GM12874 (cell line): Measurements from ENCODE around the gene GJC2.

Source experiments
- TF ChIP-seq, protein P1 (sequence below): IDR thresholded peaks from 2 replicates; pipeline ENCODE4 v1.5.1; 2011; ENCODE audit warnings: low read depth, mild to moderate bottlenecking, control low read depth, low read length, moderate library complexity; ENCODE audit not compliant: insufficient read depth

GJC2 gene

DNA sequence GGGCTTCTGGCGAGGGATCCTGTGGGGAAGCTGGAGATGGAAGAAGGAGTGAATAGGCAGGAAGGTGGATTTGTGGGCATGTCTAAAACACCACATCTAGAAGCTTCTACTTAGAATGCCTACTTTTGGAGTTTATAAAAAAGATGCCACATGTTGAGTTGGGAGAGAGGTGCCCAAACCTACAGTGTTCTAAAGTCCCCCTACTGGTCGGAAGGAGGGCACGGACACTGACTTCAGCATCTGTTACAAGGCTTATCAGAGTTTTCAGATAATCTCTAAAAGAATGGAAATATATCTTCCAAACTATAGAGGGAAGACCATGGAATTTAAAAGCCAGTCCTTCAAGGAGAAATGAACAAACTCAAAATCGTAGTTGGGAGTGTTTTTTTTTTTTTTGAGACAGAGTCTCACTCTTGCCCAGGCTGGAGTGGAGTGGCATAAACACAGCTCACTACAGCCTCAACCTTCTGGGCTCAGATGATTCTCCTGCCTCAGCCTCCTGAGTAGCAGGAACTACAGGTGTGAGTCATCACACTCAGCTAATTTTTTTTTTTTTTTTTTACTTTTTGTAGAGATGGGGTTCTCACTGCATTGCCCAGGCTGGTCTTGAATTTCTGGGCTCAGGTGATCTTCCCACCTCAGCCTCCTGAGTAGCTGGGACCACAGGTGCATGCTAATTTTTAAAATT is 30.7 kb downstream of the GJC2 start:
- TF ChIP-seq, protein P1, sequence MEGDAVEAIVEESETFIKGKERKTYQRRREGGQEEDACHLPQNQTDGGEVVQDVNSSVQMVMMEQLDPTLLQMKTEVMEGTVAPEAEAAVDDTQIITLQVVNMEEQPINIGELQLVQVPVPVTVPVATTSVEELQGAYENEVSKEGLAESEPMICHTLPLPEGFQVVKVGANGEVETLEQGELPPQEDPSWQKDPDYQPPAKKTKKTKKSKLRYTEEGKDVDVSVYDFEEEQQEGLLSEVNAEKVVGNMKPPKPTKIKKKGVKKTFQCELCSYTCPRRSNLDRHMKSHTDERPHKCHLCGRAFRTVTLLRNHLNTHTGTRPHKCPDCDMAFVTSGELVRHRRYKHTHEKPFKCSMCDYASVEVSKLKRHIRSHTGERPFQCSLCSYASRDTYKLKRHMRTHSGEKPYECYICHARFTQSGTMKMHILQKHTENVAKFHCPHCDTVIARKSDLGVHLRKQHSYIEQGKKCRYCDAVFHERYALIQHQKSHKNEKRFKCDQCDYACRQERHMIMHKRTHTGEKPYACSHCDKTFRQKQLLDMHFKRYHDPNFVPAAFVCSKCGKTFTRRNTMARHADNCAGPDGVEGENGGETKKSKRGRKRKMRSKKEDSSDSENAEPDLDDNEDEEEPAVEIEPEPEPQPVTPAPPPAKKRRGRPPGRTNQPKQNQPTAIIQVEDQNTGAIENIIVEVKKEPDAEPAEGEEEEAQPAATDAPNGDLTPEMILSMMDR = peak; percentile 10; the same call in 1 of the 2 replicates

DNA sequence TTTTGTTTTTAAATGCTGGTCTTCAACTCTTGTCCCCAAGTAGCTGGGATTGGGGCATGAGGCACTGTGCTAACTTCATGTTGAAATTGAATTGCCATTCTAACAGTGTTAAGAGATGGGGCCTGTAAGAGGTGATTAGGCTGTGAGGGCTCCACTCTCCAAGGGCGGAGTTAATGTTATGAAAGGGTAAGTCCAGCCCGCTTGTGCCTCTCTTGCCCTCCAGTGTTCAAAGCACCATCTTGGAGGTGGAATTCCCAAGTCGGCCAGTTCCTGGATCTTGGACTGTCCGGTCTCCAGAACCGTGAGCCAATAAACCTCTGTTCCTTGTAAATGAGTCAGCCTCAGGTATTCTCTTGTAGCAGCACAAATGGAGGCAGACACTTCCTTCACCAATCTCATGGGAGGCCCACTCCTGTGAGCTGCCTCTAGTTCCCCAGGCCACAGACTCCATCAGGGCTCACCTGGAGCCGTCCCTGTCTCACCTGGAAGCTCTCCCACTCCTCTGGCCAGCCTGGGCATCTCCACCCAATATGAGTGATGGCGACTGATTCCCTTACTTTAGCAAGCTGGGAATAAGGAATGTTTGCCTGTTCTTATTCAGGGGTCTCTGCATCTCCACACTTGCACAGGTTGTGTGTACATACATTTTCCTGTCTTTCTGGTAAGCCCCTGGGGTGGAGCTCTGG is 31.4 kb downstream of the GJC2 start:
- TF ChIP-seq, protein P1 = no peak

DNA sequence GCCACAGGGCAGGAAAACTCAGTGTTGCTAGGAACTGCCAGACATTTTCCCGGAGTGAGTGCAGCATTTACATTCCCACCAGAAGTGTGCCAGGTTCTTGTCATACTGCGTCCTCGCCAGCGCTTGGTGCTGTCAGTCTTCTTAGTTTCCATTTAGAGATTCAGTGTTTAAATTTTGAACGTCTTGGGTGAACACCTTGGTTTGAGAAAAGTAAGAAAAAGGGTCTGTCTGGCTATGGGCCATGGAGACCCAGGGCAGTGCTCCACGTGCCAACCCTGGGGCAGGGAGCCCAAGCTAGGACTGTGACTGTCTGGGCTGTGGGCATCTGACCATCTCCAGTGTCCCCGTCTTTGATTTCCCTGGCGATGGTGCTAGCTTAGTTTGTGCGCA is 31.9 kb downstream of the GJC2 start:
- TF ChIP-seq, protein P1 = no peak

DNA sequence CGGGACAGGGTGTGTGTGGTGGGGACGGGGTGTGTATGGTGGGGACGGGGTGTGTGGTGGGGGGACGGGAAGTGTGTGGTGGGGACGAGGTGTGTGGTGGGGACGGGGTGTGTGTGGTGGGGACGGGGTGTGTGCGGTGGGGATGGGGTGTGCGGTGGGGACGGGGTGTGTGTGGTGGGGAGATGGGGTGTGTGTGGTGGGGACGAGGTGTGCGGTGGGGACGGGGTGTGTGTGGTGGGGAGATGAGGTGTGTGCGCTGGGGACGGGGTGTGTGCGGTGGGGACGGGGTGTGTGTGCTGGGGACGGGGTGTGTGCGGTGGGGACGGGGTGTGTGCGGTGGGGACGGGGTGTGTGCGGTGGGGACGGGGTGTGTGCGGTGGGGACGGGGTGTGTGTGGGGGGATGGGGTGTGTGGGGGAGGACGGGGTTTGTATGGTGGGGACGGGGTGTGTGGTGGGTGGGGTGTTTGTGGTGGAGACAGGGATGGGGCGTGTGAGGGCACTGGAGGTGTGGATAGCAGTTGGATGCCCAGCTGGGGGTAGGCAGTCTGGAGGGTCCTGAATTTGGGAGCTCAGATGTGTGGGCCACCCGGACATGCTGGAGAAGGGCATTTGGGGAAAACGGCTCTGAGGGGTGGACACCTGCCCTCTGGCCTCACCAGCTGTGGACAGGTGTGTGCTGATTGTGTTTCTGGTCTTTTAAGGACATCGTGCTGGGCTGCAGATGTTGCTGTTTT is 32.7 kb downstream of the GJC2 start:
- TF ChIP-seq, protein P1 = no peak

DNA sequence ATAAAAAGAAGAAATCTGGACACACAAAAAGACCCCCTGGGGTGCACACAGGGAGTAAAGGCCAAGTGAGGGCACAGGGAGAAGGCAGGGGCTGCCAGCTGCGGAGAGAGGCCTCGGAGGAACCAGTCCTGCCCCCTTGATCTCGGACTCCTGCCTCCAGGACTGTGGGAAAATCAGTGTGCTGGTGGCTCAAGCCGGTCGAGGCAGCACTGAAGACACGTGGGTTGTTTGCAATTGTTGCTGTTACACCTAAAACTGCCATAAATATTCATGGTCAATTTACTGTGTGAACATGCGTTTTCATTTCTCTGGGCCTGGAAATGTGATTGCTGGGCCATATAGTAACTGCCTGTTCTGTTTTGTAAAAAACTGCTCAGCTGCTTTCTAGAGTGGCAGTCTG is 34.4 kb downstream of the GJC2 start:
- TF ChIP-seq, protein P1 = no peak

DNA sequence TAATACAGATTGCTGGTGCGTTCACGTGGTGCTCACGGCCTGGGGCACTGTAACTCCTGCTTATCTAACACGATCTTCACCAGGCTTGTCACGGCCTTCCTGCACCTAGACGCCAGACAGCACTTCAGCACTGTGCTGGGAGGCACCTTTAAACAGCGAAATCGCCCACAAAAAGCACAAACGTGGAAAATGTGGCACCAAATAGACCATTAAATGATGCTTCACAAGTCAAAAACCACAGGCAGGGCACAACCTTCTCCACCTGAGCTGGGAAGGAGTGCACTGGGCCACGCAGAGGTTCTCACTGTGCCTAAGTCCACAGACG is 35.9 kb downstream of the GJC2 start:
- TF ChIP-seq, protein P1 = no peak

DNA sequence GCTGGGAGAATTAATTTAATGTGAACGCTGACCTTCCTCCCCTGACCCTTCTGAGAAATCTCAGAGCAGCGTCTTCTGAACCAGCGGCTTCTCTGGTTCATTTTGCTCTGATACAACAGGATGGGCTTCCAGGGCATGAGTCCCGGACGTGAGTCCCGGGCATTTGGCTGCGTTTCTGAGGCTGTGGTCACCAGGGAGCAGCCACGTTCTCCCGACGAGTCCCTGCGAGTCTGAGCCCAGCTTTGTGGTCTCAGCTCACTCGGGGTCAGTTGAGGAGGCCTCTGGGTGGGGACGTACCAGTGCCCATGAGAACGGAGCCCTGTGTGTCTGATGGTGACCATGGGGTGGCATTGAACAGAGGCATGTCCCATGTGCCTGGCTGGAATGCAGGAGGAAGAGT is 40.5 kb downstream of the GJC2 start:
- TF ChIP-seq, protein P1 = no peak
